GM12875 (cell line): ENCODE results near the gene NUBPL.

Experiments
- H3K4me3 ChIP-seq: one replicate; pipeline ENCODE4 v1.5.1; 2011; ENCODE audit warnings: low read depth, low read length, control low read depth
- TF ChIP-seq, protein P1 (sequence below): IDR thresholded peaks from 2 replicates; pipeline ENCODE4 v1.5.1; 2011; ENCODE audit warnings: low read depth, mild to moderate bottlenecking, control low read depth, inconsistent platforms, low read length, moderate library complexity, borderline replicate concordance; ENCODE audit not compliant: insufficient read depth

NUBPL gene

GRCh38 chr14:31760277-31760676 is 199.1 kb downstream of the NUBPL start:
- TF ChIP-seq, protein P1, sequence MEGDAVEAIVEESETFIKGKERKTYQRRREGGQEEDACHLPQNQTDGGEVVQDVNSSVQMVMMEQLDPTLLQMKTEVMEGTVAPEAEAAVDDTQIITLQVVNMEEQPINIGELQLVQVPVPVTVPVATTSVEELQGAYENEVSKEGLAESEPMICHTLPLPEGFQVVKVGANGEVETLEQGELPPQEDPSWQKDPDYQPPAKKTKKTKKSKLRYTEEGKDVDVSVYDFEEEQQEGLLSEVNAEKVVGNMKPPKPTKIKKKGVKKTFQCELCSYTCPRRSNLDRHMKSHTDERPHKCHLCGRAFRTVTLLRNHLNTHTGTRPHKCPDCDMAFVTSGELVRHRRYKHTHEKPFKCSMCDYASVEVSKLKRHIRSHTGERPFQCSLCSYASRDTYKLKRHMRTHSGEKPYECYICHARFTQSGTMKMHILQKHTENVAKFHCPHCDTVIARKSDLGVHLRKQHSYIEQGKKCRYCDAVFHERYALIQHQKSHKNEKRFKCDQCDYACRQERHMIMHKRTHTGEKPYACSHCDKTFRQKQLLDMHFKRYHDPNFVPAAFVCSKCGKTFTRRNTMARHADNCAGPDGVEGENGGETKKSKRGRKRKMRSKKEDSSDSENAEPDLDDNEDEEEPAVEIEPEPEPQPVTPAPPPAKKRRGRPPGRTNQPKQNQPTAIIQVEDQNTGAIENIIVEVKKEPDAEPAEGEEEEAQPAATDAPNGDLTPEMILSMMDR: no peak
- H3K4me3 ChIP-seq: no peak overlapping the region

DNA sequence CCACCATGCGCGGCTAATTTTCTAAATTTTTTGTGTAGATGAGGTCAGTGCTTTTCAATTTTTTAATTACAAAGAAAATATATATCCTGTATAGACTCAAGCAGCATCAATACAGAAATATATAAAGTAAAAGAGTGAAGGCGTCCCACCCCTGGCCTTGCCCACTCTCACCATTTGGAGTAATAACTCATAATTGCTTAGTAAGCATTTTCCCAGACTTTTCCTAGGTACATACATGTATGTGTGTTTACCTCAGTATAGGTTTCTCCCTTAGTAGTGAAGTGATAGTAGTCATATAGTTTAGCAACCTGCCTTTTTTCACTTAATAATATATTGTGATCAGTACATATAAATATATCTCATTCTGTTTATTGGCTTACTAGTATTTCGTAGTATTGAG is 200.1 kb downstream of the NUBPL start:
- no peak overlapping the region for H3K4me3 ChIP-seq
- TF ChIP-seq, protein P1: no peak

- H3K4me3 ChIP-seq: no peak overlapping the region
- TF ChIP-seq, protein P1: no peak
These were observed 201.8 kb downstream of the NUBPL start for GRCh38 chr14:31763041-31763440.

DNA sequence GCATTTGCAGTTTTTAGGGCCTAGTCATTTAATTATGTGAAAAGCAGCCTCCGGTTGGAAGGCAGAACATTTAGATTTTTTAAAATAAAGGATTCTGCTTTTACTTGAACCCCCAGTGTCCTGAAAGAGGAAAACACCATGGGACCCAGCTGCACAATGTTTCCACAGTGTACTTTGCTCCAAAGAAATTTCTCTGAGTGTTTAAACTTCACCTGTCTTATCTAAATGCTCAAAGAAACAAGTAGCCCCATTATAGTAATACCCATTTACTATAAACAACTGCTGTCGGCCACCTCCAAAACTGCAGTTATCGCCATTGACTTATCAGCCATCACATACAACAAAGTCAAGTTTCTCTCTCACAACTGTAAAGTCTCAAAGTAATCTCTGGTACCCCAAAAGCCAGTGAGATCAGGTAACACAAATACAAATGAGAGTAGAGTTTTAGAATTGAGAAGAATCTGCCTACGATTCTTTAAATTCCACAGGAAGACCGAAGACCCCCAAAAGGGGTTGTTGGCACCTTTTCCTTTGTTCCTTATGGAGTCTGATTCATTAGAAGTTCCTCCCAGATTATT is 205.2 kb downstream of the NUBPL start:
- no peak overlapping the region for H3K4me3 ChIP-seq
- TF ChIP-seq, protein P1: no peak

DNA sequence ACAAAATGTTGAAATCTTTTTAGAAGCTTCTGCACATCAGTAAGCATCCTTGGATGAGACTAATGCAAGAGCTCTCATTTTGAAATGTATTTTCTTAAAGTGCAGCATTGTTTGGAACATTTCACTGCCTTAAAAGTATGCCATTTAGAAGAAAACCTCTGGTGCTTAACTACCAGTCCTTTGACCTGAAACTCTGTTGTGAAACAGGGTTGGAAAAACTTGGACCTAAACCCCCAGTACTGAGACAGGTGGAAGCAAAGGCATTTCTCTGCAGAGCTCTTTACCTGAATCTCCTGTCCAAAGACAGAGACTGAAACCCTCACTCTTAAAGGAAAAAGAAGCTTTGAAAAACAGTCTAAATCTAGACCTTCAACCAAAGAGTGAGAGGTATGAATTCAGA is 207.2 kb downstream of the NUBPL start:
- H3K4me3 ChIP-seq: no peak overlapping the region
- TF ChIP-seq, protein P1: no peak

DNA sequence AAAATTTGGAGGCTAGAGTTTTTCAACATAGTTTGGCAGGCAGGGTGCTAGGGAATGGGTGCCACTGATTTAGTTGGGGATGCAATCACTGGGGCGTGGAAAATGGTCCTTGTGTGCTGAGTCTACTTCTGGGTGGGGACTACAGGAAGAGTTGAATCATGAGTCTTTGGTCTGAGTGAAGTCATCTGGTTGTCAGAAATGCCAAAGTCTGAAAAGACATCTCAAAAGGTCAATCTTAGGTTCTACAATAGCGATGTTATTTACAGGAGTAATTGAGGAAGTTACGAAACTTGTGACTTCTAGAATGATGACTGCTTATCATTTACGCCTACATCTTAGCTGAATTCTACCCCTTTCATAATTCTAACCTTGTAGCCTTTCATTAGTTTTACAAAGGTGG is 209.1 kb downstream of the NUBPL start:
- TF ChIP-seq, protein P1: no peak
- H3K4me3 ChIP-seq: no peak overlapping the region

DNA sequence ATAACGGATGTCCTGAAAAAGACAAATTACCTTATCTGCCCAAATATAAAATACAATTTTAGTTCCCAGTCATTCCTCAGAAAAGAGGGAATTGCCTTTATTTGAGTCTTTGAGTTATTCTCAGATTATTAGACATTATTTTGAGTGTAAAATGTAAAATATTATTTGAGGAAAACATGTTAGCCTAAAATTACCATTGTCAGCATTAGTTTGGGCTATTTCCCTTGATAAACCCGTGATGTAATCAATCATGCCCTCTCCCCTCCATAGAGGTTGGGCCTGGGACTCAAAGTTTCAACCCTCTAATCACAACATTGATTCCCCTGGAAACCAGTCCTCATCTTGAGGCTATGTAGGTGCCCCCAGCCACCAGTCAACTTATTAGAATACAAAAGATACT is 213.4 kb downstream of the NUBPL start:
- H3K4me3 ChIP-seq: no peak overlapping the region
- TF ChIP-seq, protein P1: no peak
